SK-N-SH (cell line): ENCODE data around the gene SH3BGRL3. TPM values are rescaled to one million over a fixed set of nuclear protein-coding genes. Genes with fewer than 3 reads are reported as not detected.
A peak's percentile ranks its signal among the peaks of the same experiment; 100 is the strongest.
"Not testable (repeated sequence)": the region's sequence is repeated elsewhere in the genome, so short reads cannot be mapped to it uniquely, and the experiment has no call there.

Source experiments
- CTCF ChIA-PET: fragments of 300-600, 350-600 bp; formaldehyde crosslinking; extraction: SDS; loops from one replicate; lab custom pipeline; 2021; lab: Yijun Ruan, JAX
- POLR2A ChIA-PET: fragments of 350-600 bp; sonication (Branson Sonifier 250); formaldehyde crosslinking; extraction: SDS; loops from one replicate; lab custom pipeline; 2020; ENCODE audit warnings: antibody characterized with exemption, inconsistent platforms; lab: Yijun Ruan, JAX
- DNase-seq: peaks from one replicate; pipeline ENCODE4 v3.0.0; 2012
- H2AFZ ChIP-seq: fragments of 200-600 bp; sonication (generic); 2 replicates; pipeline ENCODE4 v1.8.1; 2016; ENCODE audit warnings: antibody characterized with exemption, mild to moderate bottlenecking, low read depth
- H3F3A ChIP-seq: fragments of 200-600 bp; sonication (generic); replicated peaks from 2 replicates; pipeline ENCODE3; 2016; ENCODE audit warnings: antibody characterized with exemption, mild to moderate bottlenecking; ENCODE audit not compliant: insufficient read depth
- H3K27ac ChIP-seq, 2 experiments: fragments of 200-500 bp in 1 of 2; fragments of 200-600 bp in 1 of 2; sonication (Bioruptor generic) in 1 of 2; sonication (generic), shearing (Covaris generic) in 1 of 2; 2 replicates each; pipeline versions ENCODE4 v1.5.1 to v1.6.1; 2014 to 2016; ENCODE audit warnings: low read depth in 2 of 2, inconsistent platforms in 1 of 2, low read length in 1 of 2, mild to moderate bottlenecking in 1 of 2, mixed read lengths in 1 of 2
- H3K27me3 ChIP-seq: fragments of 200-600 bp; sonication (generic), shearing (Covaris generic); 2 replicates; pipeline ENCODE4 v1.6.1; 2016; ENCODE audit warnings: mixed run types; ENCODE audit not compliant: insufficient read depth
- H3K36me3 ChIP-seq, 2 experiments: fragments of 200-500 bp in 1 of 2; fragments of 200-600 bp in 1 of 2; sonication (Bioruptor generic) in 1 of 2; sonication (generic) in 1 of 2; replicated peaks in 1 of 2; 2 replicates each; pipeline versions ENCODE3 to v1.5.1; 2014 to 2016; ENCODE audit warnings: low read length in 1 of 2, mild to moderate bottlenecking in 1 of 2; ENCODE audit not compliant: insufficient read depth in 2 of 2, control insufficient read depth in 1 of 2
- H3K4me1 ChIP-seq, 2 experiments: fragments of 200-500 bp in 1 of 2; fragments of 200-600 bp in 1 of 2; sonication (Bioruptor generic) in 1 of 2; sonication (generic), shearing (Covaris generic) in 1 of 2; 2 replicates each; pipeline versions ENCODE4 v1.5.1 to v1.6.1; 2014 to 2016; ENCODE audit warnings: low read depth in 1 of 2, low read length in 1 of 2, mixed run types in 1 of 2; ENCODE audit not compliant: insufficient read depth in 2 of 2, control insufficient read depth in 1 of 2
- H3K4me2 ChIP-seq: fragments of 200-600 bp; sonication (generic), shearing (Covaris generic); 2 replicates; pipeline ENCODE4 v1.6.1; 2017; ENCODE audit warnings: mixed run types
- H3K4me3 ChIP-seq, 2 experiments: fragments of 200-500 bp in 1 of 2; fragments of 200-600 bp in 1 of 2; sonication (Bioruptor generic) in 1 of 2; sonication (generic), shearing (Covaris generic) in 1 of 2; 2 replicates each; pipeline versions ENCODE4 v1.5.1 to v1.8.1; 2014 to 2016; ENCODE audit warnings: low read depth in 2 of 2, inconsistent platforms in 1 of 2, low read length in 1 of 2, mild to moderate bottlenecking in 1 of 2, mixed read lengths in 1 of 2, moderate library complexity in 1 of 2
- H3K79me2 ChIP-seq: fragments of 200-600 bp; sonication (generic); 2 replicates; pipeline ENCODE4 v1.8.1; 2017; ENCODE audit warnings: mild to moderate bottlenecking; ENCODE audit not compliant: insufficient read depth
- H3K9ac ChIP-seq: fragments of 200-600 bp; sonication (generic); 2 replicates; pipeline ENCODE4 v1.6.1; 2017; ENCODE audit warnings: mixed run types
- H3K9me2 ChIP-seq: fragments of 200-600 bp; sonication (generic); 2 replicates; pipeline ENCODE4 v1.6.1; 2017; ENCODE audit warnings: mixed run types
- H3K9me3 ChIP-seq: fragments of 200-600 bp; sonication (generic); 2 replicates; pipeline ENCODE4 v1.6.1; 2017; ENCODE audit warnings: mixed run types, mild to moderate bottlenecking, moderate library complexity
- H4K20me1 ChIP-seq: fragments of 200-600 bp; sonication (generic); 2 replicates; pipeline ENCODE4 v1.6.1; 2017; ENCODE audit warnings: mild to moderate bottlenecking, mixed run types; ENCODE audit not compliant: insufficient read depth
- ELF1 ChIP-seq: IDR thresholded peaks from 2 replicates; pipeline ENCODE4 v1.4.0; 2012
- EZH2phosphoT487 ChIP-seq: fragments of 200-600 bp; sonication (generic); IDR thresholded peaks from 2 replicates; pipeline ENCODE4 v1.6.1; 2017; ENCODE audit warnings: low read depth, mixed run types, mild to moderate bottlenecking, antibody characterized with exemption, moderate library complexity, borderline replicate concordance
- GABPA ChIP-seq: IDR thresholded peaks from 2 replicates; pipeline ENCODE4 v1.4.0; 2012; ENCODE audit warnings: low read depth, mild to moderate bottlenecking
- TAF1 ChIP-seq: IDR thresholded peaks from 2 replicates; pipeline ENCODE4 v1.6.1; 2012; ENCODE audit warnings: low read depth, mild to moderate bottlenecking, low read length, moderate library complexity, borderline replicate concordance
- YY1 ChIP-seq: IDR thresholded peaks from 2 replicates; pipeline ENCODE4 v1.4.0; 2012; ENCODE audit warnings: low read depth, mild to moderate bottlenecking
- WGBS: methylation state at CpG from one replicate; pipeline ENCODE4 v1.1.6; 2017; ENCODE audit warnings: low lambda C conversion rate; 5-methylcytosine and 5-hydroxymethylcytosine counted together
- polyA plus RNA-seq, 3 experiments: library from polyadenylated mRNA; depleted of rRNA; stranded (reverse); fragments of >200 nt; gene quantifications; 2 replicates each; pipeline ENCODE4 v1.2.3, GENCODE V29; 2012
- TF ChIP-seq, protein P1 (sequence below): fragments of 150-350 bp; IDR thresholded peaks from 2 replicates; pipeline ENCODE4 v1.6.1; 2016; ENCODE audit warnings: mild to moderate bottlenecking, low read depth, low read length
- TF ChIP-seq, protein P2 (sequence below): IDR thresholded peaks from 2 replicates; pipeline ENCODE4 v1.4.0; 2012; ENCODE audit warnings: low read depth, borderline replicate concordance
- TF ChIP-seq, protein P3 (sequence below): IDR thresholded peaks from 2 replicates; pipeline ENCODE4 v1.4.0; 2012; ENCODE audit warnings: low read depth, borderline replicate concordance

Gene SH3BGRL3
- polyA plus RNA-seq, 1 of the 3 experiments (the other 2 are of a cell fraction): 202 TPM

DNA sequence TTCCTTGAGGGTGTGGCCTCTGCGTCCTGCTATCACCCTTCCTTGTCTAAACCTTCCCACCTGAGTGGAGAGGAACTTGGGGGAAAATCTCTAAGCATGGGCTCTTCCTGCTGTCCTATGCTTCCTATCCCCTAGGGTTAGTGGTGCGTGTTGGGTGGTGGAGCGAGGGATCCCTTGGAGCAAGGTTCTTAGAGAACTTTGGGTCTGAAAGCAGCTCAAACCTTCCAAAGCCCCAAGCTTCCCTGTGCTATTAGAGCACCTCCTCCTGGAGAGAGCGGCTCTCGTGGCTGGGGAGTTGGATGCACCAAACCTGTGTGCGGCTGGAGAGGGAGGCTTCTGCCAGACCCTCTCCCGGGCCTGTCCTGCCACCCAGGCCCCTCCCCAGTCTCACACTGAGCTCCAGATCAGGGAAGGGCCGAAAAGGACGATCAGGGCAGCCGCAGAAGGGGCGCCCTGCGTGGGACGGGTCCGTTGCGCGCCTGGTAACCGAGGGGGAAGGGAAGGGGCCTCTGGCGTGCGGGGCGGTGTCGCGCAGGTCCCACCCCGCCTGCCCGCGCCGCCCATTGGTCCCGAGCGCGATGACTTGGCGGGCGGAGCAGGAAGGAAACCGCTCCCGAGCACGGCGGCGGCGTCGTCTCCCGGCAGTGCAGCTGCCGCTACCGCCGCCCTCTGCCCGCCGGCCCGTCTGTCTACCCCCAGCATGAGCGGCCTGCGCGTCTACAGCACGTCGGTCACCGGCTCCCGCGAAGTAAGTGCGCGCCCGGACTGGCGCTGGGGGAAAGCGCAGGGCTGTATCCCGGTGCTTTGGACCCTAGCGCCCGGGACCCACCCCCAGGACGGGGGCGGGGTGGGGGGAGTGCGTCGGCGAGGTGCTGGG is at the start of gene SH3BGRL3 (continued):
- TF ChIP-seq GABPA (peak; percentile 61), EZH2phosphoT487 (no peak), ELF1 (peak; percentile 73), YY1 (no peak), TAF1 (peak; percentile 62; the same call in 1 of the 2 replicates)
- TF ChIP-seq, protein P1, sequence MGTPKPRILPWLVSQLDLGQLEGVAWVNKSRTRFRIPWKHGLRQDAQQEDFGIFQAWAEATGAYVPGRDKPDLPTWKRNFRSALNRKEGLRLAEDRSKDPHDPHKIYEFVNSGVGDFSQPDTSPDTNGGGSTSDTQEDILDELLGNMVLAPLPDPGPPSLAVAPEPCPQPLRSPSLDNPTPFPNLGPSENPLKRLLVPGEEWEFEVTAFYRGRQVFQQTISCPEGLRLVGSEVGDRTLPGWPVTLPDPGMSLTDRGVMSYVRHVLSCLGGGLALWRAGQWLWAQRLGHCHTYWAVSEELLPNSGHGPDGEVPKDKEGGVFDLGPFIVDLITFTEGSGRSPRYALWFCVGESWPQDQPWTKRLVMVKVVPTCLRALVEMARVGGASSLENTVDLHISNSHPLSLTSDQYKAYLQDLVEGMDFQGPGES: no peak
- TF ChIP-seq, protein P2, sequence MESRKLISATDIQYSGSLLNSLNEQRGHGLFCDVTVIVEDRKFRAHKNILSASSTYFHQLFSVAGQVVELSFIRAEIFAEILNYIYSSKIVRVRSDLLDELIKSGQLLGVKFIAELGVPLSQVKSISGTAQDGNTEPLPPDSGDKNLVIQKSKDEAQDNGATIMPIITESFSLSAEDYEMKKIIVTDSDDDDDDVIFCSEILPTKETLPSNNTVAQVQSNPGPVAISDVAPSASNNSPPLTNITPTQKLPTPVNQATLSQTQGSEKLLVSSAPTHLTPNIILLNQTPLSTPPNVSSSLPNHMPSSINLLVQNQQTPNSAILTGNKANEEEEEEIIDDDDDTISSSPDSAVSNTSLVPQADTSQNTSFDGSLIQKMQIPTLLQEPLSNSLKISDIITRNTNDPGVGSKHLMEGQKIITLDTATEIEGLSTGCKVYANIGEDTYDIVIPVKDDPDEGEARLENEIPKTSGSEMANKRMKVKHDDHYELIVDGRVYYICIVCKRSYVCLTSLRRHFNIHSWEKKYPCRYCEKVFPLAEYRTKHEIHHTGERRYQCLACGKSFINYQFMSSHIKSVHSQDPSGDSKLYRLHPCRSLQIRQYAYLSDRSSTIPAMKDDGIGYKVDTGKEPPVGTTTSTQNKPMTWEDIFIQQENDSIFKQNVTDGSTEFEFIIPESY: no peak
- TF ChIP-seq, protein P3, sequence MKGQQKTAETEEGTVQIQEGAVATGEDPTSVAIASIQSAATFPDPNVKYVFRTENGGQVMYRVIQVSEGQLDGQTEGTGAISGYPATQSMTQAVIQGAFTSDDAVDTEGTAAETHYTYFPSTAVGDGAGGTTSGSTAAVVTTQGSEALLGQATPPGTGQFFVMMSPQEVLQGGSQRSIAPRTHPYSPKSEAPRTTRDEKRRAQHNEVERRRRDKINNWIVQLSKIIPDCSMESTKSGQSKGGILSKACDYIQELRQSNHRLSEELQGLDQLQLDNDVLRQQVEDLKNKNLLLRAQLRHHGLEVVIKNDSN: no peak

DNA sequence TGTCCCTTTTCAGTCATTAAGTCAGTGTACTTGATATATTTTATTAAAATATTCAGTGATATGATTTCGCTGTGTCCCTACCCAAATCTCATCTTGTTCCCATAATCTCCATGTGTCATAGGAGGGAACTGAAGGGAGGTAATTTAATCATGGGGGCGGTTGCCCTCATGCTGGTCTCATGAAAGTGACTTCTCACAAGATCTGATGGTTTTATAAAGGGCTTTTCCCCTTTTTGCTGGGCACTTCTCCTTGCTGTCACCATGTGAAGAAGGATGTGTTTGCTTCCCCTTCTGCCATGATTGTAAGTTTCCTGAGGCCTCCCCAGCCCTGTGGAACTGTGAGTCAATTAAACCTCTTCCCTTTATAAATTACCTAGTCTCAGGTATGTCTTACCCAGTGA is 49.2 kb upstream of the SH3BGRL3 start:
- H3K4me1 ChIP-seq, H4K20me1 ChIP-seq, DNase-seq, H3K36me3 ChIP-seq, H3K27ac ChIP-seq, H3F3A ChIP-seq, H3K4me3 ChIP-seq, H3K4me2 ChIP-seq, H3K9me3 ChIP-seq, POLR2A ChIA-PET, H2AFZ ChIP-seq, H3K9me2 ChIP-seq, H3K27me3 ChIP-seq, H3K9ac ChIP-seq: not testable (repeated sequence)
- 73% methylated on average over 2 of the region's 2 CpGs for WGBS
- CTCF ChIA-PET: interaction anchor here (1.2 to 3.5 kb wide), 4 partner anchors 18 to 126 kb away, joined by 3 to 12 read pairs (median 6); partner anchors contain the start of genes C1orf232 and ZNF593
- H3K79me2 ChIP-seq: peaks cover 14% of the 10 kb centered on the region
